Superior temporal gyrus (tissue), 1 donor: Measurements from ENCODE around the gene ZNF746.

Experiments
- DNase-seq: peaks from one replicate; pipeline ENCODE4 v3.0.0-alpha.2; 2016; ENCODE audit errors: extremely low spot score

The ZNF746 gene

DNA sequence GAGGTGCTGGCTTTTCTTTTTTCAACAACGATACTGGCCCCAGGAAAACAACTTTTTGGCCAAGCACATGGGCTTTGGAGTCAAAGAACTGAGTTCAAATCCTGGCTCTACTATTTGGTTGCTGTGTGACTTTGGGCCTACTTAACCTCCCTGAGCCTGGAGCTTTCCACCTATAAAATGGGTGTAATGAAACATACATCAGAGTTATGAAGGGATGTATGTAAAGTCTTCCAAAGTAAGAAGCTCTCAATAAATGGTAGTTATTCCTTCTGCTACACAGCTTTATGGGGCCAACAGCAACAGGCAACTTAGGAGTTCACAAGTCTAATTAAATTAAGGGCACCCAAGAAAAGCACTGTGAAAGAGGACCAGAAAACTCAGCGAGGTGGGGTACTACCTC is 69.7 kb downstream of the ZNF746 start:
- no peak for DNase-seq

DNA sequence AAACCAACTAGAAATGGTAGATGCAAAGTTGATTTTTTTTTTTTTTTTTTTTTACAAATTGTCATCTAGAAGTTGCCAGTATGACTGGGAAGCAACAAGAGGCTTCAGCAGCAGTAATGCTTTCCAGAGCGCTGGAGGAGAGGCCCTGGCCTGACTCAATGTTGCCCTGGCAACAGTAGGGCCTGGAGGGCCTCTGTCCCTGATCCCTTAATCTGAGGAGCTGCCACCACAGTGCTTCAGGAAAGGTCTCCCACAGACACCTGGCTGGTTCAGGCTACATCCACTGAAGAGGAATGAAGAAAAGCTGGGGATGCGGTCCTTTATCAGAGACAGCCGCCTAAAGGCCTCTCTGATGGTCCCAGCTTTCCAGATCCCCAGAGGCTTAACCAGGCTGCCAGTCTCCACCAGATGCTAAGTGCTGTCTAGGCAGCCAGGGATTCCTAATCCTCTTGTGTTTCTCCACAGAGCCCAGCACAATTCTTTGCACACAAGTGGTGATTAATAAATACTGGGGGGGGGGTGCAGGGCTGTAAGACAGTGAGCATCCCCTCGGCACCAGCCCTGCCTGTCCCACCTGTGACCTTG is 70.4 kb downstream of the ZNF746 start:
- DNase-seq = no peak

DNA sequence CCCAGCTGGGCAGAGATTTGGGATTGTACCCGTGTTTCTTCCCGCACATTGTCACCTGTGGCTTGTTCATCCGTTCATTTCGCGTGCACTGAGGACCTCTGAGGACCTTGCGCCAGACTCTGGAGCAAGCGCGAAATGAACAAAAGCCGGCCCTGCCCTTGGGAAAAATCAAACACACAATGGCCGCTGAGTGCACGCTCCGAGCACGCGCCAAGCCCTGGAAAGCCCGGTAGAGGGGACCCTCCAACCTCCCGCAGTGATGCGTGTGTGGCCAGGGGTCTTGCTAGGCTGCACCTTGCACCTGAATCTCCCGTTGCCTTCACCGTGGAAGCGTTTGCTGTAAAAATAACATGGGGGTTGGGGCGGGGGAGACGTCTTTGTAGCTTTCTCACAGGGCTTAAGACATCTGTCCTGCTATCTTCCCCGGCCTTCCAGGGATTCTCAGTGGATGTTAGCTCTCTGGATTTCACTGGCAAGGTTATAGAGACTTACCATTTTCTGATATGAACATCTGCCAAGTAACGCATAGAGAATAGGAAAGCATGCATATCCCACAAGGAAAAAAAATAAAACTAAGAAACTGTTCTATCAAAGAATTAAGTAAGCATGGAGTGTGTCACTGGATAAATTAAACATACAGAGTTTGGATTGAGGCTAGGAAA is 74.0 kb downstream of the ZNF746 start:
- no peak for DNase-seq

DNA sequence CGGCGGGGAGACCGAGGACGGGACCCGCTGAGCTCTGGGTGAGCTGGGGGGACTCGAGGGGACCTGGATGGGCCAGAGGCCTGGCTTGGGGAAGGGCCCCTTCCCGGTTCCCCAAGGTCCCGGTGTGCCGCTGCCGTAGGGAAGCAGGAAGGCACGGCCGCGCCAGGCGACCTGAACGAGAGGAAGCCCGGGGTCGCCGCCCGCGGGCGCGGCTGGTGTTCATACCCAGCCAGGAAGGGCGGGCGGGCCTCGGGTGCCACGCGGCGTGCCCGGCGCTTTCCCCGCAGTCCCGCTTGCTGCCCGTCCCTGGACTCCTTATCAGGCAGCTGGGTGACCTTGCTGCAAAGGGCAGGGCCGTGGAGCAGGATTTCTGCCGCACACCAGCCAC is 74.7 kb downstream of the ZNF746 start:
- no peak for DNase-seq
